ENCODE measurements around the gene AKIP1.
"Not testable (repeated sequence)": the region's sequence is repeated elsewhere in the genome, so short reads cannot be mapped to it uniquely, and the experiment has no call there.

GRCh38 chr11:8891185-8891584 is 19.8 kb upstream of the AKIP1 start:
- TF ChIP-seq FOXK2 (IDR thresholded peaks at IDR 0.05); CTCF (IDR thresholded peaks at IDR 0.05 in 2 of 3, conservative IDR thresholded peaks at IDR 0.05 in 1 of 3; ENCODE audit: control insufficient read depth in 2 of 3, extremely low read depth in 1 of 3, insufficient read depth in 1 of 3, low read depth in 3 of 3, low read length in 3 of 3); ZNF207 (IDR thresholded peaks at IDR 0.05; ENCODE audit: borderline replicate concordance); POLR2A (IDR thresholded peaks at IDR 0.05; ENCODE audit: low read depth, low read length); NR2F1 (conservative IDR thresholded peaks at IDR 0.05); POLR2AphosphoS5 (IDR thresholded peaks at IDR 0.05; ENCODE audit: low read length); E2F8 (IDR thresholded peaks at IDR 0.05; ENCODE audit: low read depth, partially characterized antibody); SKIL (IDR thresholded peaks at IDR 0.05; ENCODE audit: low read depth, poor library complexity, severe bottlenecking); KDM1A (IDR thresholded peaks at IDR 0.05; ENCODE audit: borderline replicate concordance); SP1 (IDR thresholded peaks at IDR 0.05; ENCODE audit: low read depth, low read length); BRCA1 (IDR thresholded peaks at IDR 0.05; ENCODE audit: low read depth, low read length): not testable (repeated sequence)
